Activated CD4-positive, CD25-positive, alpha-beta regulatory T cell (primary cell): Measurements from ENCODE around the gene MYL6.
"Not testable (repeated sequence)": the region's sequence is repeated elsewhere in the genome, so short reads cannot be mapped to it uniquely, and the experiment has no call there.

Experiments used
- DNase-seq, 4 experiments: peaks; one replicate each; lab custom pipeline; 2025; lab: John Stamatoyannopoulos, UW

Gene MYL6

DNA sequence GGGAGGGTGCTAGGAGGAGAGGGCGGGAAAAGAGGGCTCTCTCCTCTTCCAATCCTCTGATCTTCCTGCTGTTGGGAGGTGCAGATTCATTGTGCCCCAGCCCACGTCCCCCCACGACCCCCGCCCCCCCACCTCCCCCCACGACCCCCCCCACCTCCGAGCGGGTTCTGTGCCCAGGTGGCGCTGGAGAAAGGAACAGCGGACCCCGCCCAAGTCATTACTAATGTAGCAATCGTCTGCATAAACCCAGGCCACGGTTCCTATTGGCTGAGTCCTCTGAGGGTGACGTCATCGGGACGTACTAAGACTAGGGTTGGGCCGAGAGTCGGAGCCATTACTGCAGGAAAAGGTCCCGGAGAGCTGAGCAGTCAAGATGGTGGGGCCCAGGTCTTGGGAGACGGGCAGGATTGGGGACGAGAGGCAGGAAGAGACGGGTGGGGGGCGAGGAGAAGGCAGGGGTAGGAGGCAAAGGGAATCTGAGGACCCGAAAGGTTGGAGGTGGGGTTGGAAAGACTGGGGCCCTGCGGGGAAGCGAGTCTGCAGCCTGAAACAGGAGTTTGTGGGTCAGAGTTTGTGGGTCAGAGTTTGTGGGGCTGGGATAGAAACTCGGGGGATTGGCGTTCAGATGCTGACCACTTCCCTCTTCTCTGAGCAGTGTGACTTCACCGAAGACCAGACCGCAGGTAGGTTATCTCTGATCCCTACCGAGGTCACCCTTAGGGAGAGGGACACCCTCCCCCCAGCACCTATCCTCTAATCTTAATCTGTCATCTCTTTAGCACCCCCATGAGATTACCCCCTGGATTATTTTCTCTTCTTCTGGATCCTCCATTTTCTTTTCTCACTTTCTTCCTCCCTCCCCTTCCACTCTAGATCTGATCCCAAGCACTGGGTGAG, at the start of gene MYL6:
Gene MYL6 (plus strand): TSS at position 331 of the 897 bp plus-strand sequence. CDS start 43 bp downstream, at position 374.
- DNase-seq = peak; percentile 66 to 83 (median 75)

DNA sequence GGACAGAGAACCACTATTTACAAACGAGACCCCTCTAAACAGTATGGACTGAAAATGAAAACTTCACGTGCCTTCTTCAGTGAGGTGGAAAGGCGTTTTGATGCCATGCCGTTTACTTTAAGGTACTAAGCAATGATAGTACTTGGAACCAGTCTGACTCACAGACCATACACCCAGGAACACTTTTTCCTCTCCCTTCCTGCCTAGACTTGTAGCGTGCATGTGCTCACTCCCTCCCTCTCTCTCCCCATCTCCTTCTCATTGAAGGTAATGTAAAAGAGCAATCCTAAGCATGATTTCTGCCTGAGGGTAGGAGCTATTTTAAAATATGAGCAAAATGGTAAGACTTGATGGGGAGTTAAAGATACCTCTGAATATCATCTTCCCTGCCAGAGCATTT, 47.6 kb upstream of the MYL6 start:
- DNase-seq = no peak

DNA sequence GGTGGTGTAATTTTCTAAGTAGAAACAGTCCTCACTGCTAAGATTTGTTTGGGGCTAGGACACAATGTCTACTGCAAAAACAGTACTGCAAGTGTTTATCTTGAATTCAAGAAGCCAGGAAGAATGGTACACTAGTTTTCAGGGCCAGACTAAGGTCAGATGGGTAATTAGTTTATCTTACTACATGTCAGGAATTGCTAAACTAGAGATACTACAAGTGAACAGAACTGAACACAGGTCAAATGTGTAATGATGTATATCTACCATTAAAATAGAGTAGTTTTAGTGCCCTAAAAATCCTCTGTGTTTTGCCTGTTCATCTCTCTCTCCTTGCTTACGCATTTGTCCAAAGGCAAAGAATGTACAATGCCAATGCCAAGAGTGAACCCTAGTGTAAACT, 44.1 kb upstream of the MYL6 start:
- DNase-seq = no peak

DNA sequence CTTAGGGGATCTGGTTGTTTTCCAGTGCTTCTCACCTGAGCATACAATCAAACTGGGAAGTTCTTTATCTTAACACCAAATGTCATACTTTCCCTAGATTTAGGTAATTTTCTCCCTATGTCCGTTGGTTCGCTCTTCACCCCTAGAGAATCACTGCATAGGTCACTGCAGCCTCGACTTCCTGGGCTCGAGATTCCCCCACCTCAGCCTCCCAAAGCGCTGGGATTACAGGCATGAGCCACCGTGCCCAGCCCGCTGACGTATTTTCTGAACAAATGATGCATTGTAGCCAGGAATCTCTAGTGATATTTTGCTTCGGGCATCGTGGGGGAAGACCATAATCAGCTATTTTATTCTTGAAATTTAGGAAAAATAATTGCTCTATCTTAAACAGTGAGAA, 42.8 kb upstream of the MYL6 start:
- DNase-seq = no peak

DNA sequence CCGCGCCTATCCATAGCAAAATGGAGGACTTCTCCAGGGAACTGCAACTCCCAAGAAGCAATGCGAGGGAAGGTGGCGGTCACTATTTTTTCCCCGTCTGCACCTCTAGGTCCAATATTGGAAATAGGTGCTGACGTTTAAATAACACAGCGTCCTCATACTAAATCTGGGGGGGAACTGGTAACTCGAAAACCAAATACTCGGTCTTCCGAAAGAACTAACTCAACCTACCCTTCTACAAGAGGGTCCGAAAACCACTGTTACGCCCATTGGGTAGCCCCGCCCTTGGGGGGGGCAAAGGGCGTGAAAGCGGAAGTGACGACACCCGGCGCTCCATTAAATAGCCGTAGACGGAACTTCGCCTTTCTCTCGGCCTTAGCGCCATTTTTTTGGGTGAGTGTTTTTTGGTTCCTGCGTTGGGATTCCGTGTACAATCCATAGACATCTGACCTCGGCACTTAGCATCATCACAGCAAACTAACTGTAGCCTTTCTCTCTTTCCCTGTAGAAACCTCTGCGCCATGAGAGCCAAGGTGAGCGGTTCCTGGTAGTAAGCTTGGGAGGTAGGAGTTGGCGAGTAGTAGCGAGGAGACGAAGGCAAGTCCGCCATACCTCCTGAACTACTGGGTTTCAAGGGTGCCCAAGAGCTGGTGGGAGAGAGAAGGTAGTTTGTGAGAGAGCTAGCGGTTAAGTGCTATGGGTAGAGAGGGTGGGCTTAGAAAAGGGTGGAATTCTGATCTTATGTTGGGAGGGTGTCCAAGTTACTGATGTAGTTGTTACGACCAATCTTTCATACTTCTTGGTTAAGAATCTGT, 41.7 kb upstream of the MYL6 start, which contains the start of gene RPL41:
Gene RPL41 (plus strand): TSS at position 367 of the 815 bp plus-strand sequence.
- DNase-seq = peak; percentile 83 to 88 (median 85)

DNA sequence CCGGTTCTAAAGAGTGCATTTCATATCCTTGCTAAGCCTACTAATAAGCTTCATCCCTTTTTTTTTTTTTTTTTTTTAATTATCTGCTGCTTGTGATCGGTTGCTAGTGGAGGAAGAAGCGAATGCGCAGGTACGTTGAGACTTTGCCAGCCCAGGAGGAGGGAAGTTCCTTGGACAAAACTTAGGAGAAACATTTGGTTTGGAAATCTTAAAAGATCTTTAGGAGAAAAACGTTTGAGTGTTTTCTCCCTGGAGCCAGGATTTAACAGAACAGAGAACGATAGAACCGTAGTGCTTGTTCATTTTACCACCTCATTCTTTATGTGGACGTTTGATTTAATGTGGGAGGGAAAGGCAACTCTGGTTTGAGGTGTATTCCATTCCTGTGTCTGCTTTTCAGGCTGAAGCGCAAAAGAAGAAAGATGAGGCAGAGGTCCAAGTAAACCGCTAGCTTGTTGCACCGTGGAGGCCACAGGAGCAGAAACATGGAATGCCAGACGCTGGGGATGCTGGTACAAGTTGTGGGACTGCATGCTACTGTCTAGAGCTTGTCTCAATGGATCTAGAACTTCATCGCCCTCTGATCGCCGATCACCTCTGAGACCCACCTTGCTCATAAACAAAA, 41.0 kb upstream of the MYL6 start:
- DNase-seq = not testable (repeated sequence)

DNA sequence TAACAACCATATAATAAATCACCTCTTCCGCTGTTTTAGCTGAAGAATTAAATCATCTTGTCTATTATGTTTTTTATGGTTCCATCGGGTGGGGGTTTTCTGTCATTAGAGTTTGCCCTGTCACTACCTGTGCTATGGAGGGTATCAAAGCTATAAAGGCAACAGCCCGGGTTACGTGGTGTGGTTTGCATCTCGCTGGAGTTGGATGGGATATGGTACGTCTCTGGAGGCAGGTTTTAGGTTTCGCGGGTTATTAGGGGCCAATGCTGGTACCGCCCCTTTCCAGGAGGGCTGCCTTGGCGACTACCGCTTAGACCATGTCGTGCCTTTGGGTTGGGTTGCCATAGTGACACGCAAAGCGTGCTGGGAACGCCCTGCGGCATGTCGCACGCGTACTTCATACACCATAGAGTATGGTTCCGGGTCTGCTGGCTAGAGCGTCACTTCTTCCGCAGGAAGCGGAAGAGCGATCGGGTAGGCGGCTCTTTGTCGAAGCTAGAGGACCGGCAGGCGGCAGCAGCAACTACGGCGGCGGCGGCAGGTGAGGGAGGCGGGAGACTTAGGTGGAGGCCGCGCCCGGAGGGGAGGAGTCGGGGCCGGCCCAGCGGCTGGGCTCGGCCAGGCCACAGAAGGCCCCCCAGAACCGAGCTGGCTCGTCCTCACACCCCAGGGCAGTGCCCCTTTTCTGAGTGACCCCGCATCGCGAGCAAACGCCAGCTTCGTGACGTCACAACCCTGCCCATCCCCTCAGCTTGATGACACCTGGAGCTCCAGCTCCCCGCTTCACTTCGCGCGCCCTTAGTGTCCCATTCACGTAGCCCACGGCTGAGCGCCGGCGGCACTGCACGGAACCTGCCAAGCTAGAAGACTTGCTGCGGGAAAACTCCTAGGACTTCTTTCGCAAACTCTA, 40.1 kb upstream of the MYL6 start, which contains the start of gene ZC3H10:
Gene ZC3H10 (plus strand): TSS at position 489 of the 910 bp plus-strand sequence. CDS start 2,297 bp downstream, outside the sequence.
- peak; percentile 84 to 93 (median 92) for DNase-seq

DNA sequence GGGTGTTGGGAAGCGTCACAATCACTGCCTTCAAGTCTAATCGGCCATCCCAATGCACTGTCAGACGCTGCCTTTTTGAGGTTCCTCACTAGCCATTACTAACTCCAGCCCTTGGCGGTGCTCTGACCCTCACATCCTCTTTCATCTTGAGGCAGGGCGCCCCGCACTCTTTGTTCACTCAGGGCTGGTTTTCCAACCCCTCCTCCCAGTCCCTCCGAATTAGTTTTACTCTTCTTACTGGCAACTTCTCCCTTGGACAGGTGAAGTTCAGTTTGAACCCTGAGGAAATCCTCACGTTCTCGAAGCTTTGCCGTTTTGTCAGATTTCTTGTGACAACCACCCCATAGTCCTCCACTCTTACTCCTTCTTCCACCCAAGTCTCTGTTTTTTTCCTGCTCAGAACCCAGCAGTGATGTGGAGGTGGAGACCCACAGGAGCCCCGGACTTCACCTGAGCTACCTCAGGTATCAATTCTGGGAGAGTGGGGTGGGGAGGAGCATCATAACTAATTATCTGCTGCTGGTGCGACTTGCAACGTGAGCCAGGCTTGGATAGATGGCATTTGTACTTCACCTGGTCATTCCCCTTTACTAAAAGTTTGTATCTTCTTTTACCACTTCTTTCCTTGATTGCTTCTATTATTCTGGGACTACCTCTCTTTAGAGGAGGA, 39.3 kb upstream of the MYL6 start:
- DNase-seq = no peak

DNA sequence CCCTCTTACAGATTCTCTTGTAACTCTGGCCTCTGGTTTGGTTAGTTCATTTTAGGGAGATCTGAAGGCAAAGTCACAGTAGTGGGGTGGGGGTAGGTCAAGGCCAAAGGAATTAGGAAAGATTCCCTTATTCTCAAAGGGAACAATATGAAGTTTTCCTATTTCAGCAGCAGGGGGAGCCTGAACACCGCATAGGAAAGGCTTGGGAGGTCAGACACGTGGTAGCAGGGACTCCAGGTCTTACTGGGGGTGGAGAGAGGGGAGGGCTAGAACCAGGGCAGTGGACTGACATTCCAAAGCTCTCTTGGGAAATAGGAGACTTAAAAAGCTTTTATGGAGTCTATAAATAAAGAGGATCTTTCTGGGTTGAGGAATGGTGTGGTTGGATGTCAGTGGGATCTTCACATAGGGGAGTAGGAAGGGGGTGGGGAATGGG, 38.8 kb upstream of the MYL6 start:
- DNase-seq = peak in 3 of 4 experiments; percentile 10 to 51 (median 25)

DNA sequence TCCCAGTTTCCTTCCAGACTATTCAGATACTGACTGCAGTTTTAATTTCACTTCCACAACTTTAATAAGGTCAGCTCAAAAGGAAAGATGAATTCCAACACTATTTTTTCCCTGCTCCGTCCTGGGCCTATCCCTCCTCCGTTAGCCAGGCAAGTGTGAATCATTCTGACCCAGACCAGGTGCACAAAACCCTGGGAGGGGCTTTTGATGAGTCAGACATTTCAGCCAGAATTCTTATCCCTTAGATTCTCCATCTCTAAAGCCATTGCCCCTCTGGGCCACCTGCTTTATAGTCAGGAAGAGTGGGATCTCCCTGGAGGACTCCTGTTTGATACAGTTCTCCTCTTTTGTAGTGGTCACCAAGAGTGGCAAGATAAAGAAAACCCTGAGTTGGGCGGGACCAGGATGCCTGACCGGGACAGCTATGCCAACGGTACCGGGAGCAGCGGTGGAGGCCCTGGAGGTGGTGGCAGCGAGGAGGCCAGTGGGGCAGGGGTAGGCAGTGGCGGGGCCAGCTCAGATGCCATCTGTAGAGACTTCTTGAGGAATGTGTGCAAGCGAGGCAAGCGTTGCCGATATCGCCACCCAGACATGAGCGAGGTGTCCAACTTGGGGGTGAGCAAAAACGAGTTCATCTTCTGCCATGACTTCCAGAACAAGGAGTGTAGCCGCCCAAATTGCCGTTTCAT, 37.9 kb upstream of the MYL6 start:
- DNase-seq = no peak

DNA sequence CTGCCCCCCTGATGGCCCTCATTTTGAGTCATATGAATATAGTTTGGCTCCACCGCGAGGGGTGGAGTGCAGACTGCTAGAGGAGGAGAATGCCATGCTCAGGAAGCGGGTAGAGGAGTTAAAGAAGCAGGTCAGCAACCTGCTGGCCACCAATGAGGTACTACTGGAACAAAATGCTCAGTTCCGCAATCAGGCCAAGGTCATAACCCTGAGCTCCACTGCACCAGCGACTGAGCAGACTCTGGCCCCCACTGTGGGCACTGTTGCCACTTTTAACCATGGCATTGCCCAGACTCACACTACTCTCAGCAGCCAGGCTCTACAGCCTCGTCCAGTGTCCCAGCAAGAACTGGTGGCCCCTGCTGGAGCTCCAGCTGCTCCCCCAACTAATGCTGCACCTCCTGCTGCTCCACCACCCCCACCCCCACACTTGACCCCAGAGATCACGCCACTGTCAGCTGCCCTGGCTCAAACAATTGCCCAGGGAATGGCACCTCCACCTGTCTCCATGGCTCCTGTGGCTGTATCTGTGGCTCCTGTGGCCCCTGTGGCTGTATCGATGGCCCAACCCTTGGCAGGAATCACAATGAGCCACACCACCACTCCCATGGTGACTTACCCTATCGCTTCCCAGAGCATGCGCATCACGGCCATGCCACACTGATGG, 36.8 kb upstream of the MYL6 start:
- DNase-seq = no peak

DNA sequence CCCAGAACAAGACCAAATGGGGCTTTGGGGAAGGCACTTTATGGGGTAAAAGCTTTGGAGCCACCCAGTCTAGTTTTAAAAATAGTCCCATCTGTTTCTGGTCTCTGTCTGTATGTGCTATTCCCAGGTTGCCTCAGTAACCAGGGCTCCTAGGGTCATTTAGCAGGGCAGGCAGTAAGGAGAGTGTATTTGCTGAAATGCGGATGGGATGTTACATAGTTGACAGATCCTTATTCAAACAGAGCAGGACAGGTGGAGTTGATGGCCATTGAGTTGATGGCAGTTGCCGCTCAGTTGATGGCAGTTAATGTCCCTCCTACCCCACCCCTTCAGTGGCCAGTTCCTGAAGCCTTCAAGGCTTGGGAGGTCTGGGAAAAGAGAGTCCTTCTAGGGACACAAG, 35.5 kb upstream of the MYL6 start:
- DNase-seq = no peak

DNA sequence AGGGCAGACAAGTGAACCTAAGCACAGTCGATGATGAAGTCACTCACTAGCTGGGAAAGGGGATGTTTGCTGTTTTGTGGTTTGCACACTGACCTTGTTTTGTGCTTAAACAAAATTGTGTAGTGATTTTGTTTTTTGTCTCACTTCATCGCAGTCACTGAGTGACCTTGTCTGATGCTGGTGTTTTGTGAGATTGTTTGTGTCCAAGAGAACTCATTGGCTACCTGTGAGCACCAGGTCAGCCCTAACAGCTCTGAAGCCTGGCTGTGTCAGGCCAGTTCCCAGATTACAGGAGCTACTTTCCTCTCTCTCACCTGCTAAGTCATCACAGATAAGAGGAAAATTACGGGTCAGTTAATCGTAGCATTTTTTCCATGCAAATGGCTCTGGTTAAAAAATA, 34.0 kb upstream of the MYL6 start:
- DNase-seq = no peak

DNA sequence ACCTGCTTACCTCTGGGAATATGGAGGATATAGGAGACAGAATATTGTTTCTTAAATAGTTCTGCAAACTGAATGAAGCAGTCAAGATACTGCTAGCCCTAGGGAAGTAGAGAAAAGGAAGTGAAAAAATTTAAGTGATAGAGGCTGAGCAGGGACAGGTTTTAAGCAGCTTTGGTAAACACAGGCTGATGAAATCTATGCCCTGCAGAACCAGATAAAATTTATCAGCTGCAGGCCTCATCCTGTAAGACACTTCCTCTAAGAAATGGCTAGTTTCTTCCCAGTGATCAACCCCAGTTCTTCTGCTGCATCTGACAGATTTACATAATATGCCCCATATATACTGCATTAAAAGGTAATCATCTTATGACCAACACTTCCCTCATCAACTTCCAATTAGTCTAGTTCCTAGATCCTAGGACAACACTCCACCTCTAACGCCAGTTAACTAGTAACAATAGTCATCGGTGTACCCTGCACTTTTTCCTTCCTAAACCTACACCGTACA, 31.4 kb upstream of the MYL6 start:
- DNase-seq = no peak

DNA sequence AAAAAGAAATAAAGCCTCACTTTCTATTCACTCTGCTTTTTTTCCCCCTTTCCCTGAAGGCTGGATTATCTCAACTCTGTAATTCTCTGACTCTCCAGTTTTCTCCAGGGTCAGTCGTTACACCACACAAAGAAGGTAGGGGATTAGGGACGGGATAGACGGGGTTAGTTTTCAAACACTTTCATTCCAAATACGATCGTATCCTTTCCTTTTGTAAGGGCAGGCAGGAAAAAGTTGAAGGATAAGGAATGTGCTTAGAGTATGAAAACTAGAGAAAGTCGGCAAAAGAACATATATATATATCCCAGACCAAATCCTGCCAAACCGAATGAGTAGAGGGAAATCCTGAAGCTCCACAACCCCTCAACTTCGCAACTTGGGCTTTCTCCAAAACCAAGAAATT, 30.7 kb upstream of the MYL6 start:
- no peak for DNase-seq

DNA sequence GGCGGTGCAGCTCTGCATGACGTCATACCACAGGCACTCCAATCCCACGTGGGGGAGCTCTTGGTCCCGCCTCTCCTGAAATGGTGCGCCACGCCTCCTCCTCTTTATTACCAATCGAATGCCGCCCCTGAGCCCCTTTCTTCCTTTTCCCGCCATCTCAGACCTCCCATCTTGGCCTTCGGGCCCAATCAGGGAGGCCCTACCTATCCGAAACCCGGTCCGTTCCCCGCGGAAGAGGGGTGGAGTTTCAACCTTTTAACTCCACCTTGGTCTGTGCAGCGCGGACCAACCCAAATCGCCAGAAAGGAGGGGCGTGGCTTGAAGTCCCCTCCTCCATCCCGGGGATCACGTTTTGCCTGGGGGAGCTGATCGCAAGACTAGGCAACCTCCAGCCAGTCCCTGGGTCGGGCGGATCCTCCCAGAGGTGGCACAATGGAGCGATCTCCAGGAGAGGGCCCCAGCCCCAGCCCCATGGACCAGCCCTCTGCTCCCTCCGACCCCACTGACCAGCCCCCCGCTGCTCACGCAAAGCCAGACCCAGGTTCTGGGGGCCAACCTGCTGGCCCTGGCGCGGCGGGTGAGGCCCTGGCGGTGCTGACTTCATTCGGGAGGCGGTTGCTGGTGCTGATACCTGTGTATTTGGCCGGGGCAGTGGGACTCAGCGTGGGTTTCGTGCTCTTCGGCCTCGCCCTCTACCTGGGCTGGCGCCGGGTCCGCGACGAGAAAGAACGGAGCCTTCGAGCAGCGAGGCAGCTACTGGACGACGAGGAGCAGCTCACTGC, 30.1 kb upstream of the MYL6 start, which contains the start of gene ESYT1:
Gene ESYT1 (plus strand): TSS at position 380 of the 782 bp plus-strand sequence. CDS start 53 bp downstream, at position 433.
- peak; percentile 86 to 94 (median 92) for DNase-seq

DNA sequence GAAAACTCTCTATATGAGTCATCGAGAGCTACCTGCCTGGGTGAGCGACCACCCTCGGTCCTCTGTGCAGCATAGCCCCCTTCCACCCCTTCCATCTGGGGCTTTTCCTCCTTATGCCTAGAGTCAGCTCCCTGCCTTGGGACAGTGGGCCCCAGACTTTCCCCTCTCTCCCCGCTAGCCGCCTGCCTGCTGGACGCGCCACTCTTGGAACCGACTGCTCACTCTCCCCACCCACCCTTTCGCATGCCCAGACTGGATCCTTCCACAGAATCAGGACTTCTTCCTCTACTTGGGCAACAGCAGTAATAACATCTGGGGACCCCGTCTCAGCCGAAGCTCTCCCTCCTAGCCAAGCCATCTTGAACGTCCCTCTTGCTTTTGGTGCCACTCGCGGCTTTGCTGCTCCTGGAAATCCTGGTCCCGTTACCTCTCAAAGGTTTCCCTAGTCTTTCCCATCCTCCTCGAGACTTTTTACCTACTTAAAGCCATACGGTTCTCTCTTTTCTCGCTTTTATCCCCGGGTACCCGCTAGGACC, 29.4 kb upstream of the MYL6 start:
- DNase-seq = no peak
